ENCODE results near the gene PC.

- no peak for TF ChIP-seq RARB (CRISPR knock-in tag; IDR thresholded peaks at IDR 0.05)
- no peak for TF ChIP-seq SNAI2 (CRISPR knock-in tag; IDR thresholded peaks at IDR 0.05)
- TF ChIP-seq ZNF70 (CRISPR knock-in tag; IDR thresholded peaks at IDR 0.05): no peak
- no peak for TF ChIP-seq OSR1 (CRISPR knock-in tag; IDR thresholded peaks at IDR 0.05)
- no peak for TF ChIP-seq ISL1 (CRISPR knock-in tag; IDR thresholded peaks at IDR 0.05)
- no peak for TF ChIP-seq ZNF8 (CRISPR knock-in tag; IDR thresholded peaks at IDR 0.05)
- no peak for TF ChIP-seq TOX (CRISPR knock-in tag; IDR thresholded peaks at IDR 0.05; ENCODE audit: borderline replicate concordance)
These were observed 52.0 kb downstream of the PC start for GRCh38 chr11:66906061-66906733.
